ENCODE data around the gene MAB21L4. TPM values are rescaled to one million over a fixed set of nuclear protein-coding genes. Genes with fewer than 3 reads are reported as not detected.
A peak's percentile ranks its signal among the peaks of the same experiment; 100 is the strongest.

Gene MAB21L4
- total and polyA plus RNA-seq, 5 experiments from 2014 or later, result not detected

- H3K27me3 Mint-ChIP-seq, result no peaks in the 10 kb centered on the region
- H3K4me3 Mint-ChIP-seq, result no peak overlapping the region
- no peaks in the 10 kb centered on the region for H3K36me3 Mint-ChIP-seq
- peaks cover 0 to 2% (median 0%) of the 10 kb centered on the region in 4 donors for H3K4me1 Mint-ChIP-seq
- no peak for DNase-seq
- no peak for ATAC-seq
- no peak overlapping the region for H3K27ac Mint-ChIP-seq
- POLR2A ChIA-PET, result no interaction called here
- no peaks in the 10 kb centered on the region for H3K9me3 Mint-ChIP-seq
Measured at GRCh38 chr2:240884745-240885144, 11.2 kb downstream of the MAB21L4 start.

GRCh38 chr2:240884221-240884620, 11.7 kb downstream of the MAB21L4 start:
- POLR2A ChIA-PET, result no interaction called here
- DNase-seq (no peak), ATAC-seq (no peak)
- no peaks in the 10 kb centered on the region for H3K27me3 Mint-ChIP-seq
- peaks cover 0 to 2% (median 0%) of the 10 kb centered on the region in 4 donors for H3K4me1 Mint-ChIP-seq
- no peak overlapping the region for H3K4me3 Mint-ChIP-seq
- no peak overlapping the region for H3K27ac Mint-ChIP-seq
- no peaks in the 10 kb centered on the region for H3K36me3 Mint-ChIP-seq
- no peaks in the 10 kb centered on the region for H3K9me3 Mint-ChIP-seq

- DNase-seq (peak in 4 of 10 donors; percentile 30 to 36 (median 34)), ATAC-seq (peak in 1 of 2 donors; percentile 98)
- Mint-ChIP-seq H3K4me3 (no peak overlapping the region), H3K27ac (peak overlapping the region in 2 of 10 donors; percentile 21 to 43), H3K4me1 (peaks cover 0 to 2% (median 0%) of the 10 kb centered on the region in 4 donors), H3K9me3 (no peaks in the 10 kb centered on the region), H3K36me3 (no peaks in the 10 kb centered on the region), H3K27me3 (no peaks in the 10 kb centered on the region)
- POLR2A ChIA-PET, result no interaction called here
Measured at GRCh38 chr2:240881913-240882312, 14.0 kb downstream of the MAB21L4 start.

GRCh38 chr2:240879105-240879504, 16.9 kb downstream of the MAB21L4 start:
- no peaks in the 10 kb centered on the region for H3K27me3 Mint-ChIP-seq
- no peaks in the 10 kb centered on the region for H3K4me1 Mint-ChIP-seq
- DNase-seq (no peak), ATAC-seq (no peak)
- POLR2A ChIA-PET, result no interaction called here
- peak overlapping the region in 1 of 10 donors; percentile 37 for H3K27ac Mint-ChIP-seq
- no peaks in the 10 kb centered on the region for H3K36me3 Mint-ChIP-seq
- H3K9me3 Mint-ChIP-seq, result no peaks in the 10 kb centered on the region
- H3K4me3 Mint-ChIP-seq, result no peak overlapping the region

- DNase-seq, result no peak
- Mint-ChIP-seq H3K36me3 (no peaks in the 10 kb centered on the region), H3K4me1 (no peaks in the 10 kb centered on the region), H3K4me3 (no peak overlapping the region), H3K9me3 (no peaks in the 10 kb centered on the region), H3K27ac (no peak overlapping the region), H3K27me3 (no peaks in the 10 kb centered on the region)
- no peak for ATAC-seq
- POLR2A ChIA-PET, result no interaction called here
Measured at GRCh38 chr2:240878341-240878936, 17.5 kb downstream of the MAB21L4 start.

- POLR2A ChIA-PET, result no interaction called here
- Mint-ChIP-seq H3K27ac (no peak overlapping the region), H3K27me3 (no peaks in the 10 kb centered on the region), H3K36me3 (no peaks in the 10 kb centered on the region), H3K4me3 (no peak overlapping the region), H3K4me1 (no peaks in the 10 kb centered on the region), H3K9me3 (no peaks in the 10 kb centered on the region)
- DNase-seq (no peak), ATAC-seq (no peak)
Measured at GRCh38 chr2:240877460-240878340, 18.3 kb downstream of the MAB21L4 start.

GRCh38 chr2:240876475-240877251, 19.3 kb downstream of the MAB21L4 start:
- H3K36me3 Mint-ChIP-seq, result no peaks in the 10 kb centered on the region
- no peaks in the 10 kb centered on the region for H3K9me3 Mint-ChIP-seq
- H3K27me3 Mint-ChIP-seq, result no peaks in the 10 kb centered on the region
- no peaks in the 10 kb centered on the region for H3K4me1 Mint-ChIP-seq
- DNase-seq (no peak), ATAC-seq (no peak)
- peak overlapping the region in 1 of 10 donors; percentile 57 for H3K27ac Mint-ChIP-seq
- POLR2A ChIA-PET, result interaction anchor here (0.6 kb wide), 1 partner anchor 671 kb away, joined by 3 read pairs; no protein-coding TSS in a partner anchor
- H3K4me3 Mint-ChIP-seq, result no peak overlapping the region

- DNase-seq (no peak), ATAC-seq (no peak)
- POLR2A ChIA-PET, result interaction anchor here (0.6 kb wide), 1 partner anchor 671 kb away, joined by 3 read pairs; no protein-coding TSS in a partner anchor
- Mint-ChIP-seq H3K4me1 (no peaks in the 10 kb centered on the region), H3K9me3 (no peaks in the 10 kb centered on the region), H3K27me3 (no peaks in the 10 kb centered on the region), H3K4me3 (no peak overlapping the region), H3K27ac (peak overlapping the region in 1 of 10 donors; percentile 57), H3K36me3 (no peaks in the 10 kb centered on the region)
Measured at GRCh38 chr2:240876035-240876474, 19.9 kb downstream of the MAB21L4 start.

- Mint-ChIP-seq H3K9me3 (no peaks in the 10 kb centered on the region), H3K36me3 (no peaks in the 10 kb centered on the region), H3K27me3 (no peaks in the 10 kb centered on the region), H3K4me3 (no peak overlapping the region), H3K4me1 (no peaks in the 10 kb centered on the region), H3K27ac (no peak overlapping the region)
- no peak for ATAC-seq
- DNase-seq, result peak in 1 of 10 donors; percentile 57
- POLR2A ChIA-PET, result no interaction called here
Measured at GRCh38 chr2:240875228-240876034, 20.5 kb downstream of the MAB21L4 start.

GRCh38 chr2:240874715-240875227, 21.2 kb downstream of the MAB21L4 start:
- Mint-ChIP-seq H3K9me3 (no peaks in the 10 kb centered on the region), H3K27me3 (no peaks in the 10 kb centered on the region), H3K4me3 (no peak overlapping the region), H3K36me3 (no peaks in the 10 kb centered on the region), H3K4me1 (no peaks in the 10 kb centered on the region), H3K27ac (no peak overlapping the region)
- ATAC-seq, result no peak
- peak in 1 of 10 donors; percentile 46 for DNase-seq
- POLR2A ChIA-PET, result no interaction called here

GRCh38 chr2:240873805-240874714, 21.9 kb downstream of the MAB21L4 start:
- Mint-ChIP-seq H3K27me3 (peaks cover 0 to under 1% (median 0%) of the 10 kb centered on the region in 5 donors), H3K4me1 (no peaks in the 10 kb centered on the region), H3K36me3 (no peaks in the 10 kb centered on the region), H3K27ac (no peak overlapping the region), H3K9me3 (no peaks in the 10 kb centered on the region), H3K4me3 (no peak overlapping the region)
- ATAC-seq (no peak), DNase-seq (peak in 1 of 10 donors; percentile 56)
- POLR2A ChIA-PET, result no interaction called here

Measured in naive thymus-derived CD8-positive, alpha-beta T cell (primary cell).